Esophagus muscularis mucosa (tissue), 3 donors: Measurements from ENCODE around the gene SUCNR1.

ENCODE experiments used
- CTCF ChIP-seq, 3 experiments: fragments of 200-600 bp in 2 of 3; fragments of 450-650 bp in 1 of 3; sonication (generic) in 2 of 3; IDR thresholded peaks; one replicate each; pipeline ENCODE4 v1.5.1; 2017 to 2019; ENCODE audit warnings: antibody characterized with exemption in 3 of 3, mild to moderate bottlenecking in 2 of 3, moderate library complexity in 1 of 3
- POLR2A ChIP-seq: fragments of 450-650 bp; IDR thresholded peaks from one replicate; pipeline ENCODE4 v1.6.1; 2017; ENCODE audit warnings: antibody characterized with exemption, moderate library complexity, mild to moderate bottlenecking, low read depth

DNA sequence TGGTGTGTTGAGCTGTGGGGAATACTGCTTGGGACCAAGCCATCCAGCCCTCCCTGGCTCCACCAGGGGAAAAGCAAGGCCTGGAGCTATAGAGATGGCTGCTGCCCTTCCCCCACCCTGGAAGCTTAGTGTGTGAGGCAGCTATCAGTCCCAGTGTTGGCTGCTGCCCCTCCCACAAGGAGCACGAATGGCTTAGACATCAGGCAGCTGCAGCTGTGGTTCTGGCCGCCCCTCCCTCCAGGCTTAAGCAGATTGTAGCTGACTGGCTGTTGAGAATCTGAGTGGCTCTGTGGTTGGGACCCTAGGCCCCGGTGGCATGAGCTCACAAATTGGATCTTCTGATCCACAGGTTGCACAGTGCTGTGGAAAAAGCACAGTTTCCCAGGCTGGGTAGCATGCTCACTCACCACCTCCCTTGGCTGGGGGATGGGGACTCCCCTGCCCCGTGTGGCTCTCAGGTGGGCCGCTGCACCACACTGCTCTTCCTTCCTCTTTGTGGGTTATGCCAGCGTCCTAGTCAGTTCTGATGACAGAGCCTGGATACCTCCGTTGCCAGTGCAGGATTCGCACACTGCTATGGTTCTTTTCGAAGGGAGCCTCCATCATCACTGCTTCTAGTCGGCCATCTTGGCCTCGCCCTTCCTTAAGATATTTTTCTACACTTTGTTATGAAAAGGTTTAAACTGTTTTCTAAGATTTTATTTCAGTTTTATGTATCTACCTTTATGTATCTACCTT, 21.2 kb upstream of the SUCNR1 start:
- no peak for TF ChIP-seq CTCF (IDR thresholded peaks at IDR 0.05)
- no peak for TF ChIP-seq POLR2A
